ENCODE data around the gene KRT4.

Gene KRT4

GRCh38 chr12:52845946-52846345 is 32.0 kb upstream of the KRT4 start:
- TF ChIP-seq POLR2A (IDR thresholded peaks at IDR 0.05; ENCODE audit: low read length) (no peak), GATA1 (IDR thresholded peaks at IDR 0.05; ENCODE audit: low read depth, low read length) (no peak)
- no peak for DNase-seq

DNA sequence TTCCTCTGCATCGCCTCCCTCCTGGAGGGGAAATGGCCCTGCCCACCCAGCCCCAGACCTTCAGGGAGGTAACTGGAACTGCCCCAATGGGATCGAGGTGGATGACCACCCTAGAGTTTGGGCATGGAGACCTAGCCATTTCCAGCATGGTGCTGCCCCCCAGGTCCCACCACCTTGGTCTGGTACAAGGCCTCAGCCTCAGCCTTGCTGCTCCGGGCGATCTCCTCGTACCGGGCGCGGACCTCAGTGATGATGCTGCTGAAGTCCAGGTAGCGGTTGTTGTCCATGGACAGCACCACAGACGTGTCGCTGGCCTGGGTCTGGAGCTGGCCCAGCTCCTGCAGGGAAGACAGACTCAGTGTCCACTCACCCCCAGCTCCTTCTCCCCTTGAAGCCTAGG is 30.5 kb upstream of the KRT4 start:
- DNase-seq, result no peak
- no peak for TF ChIP-seq POLR2A (IDR thresholded peaks at IDR 0.05; ENCODE audit: low read length)
- no peak for TF ChIP-seq GATA1 (IDR thresholded peaks at IDR 0.05; ENCODE audit: low read depth, low read length)

GRCh38 chr12:52839436-52840105 is 25.7 kb upstream of the KRT4 start:
- no peak for TF ChIP-seq GATA1 (IDR thresholded peaks at IDR 0.05; ENCODE audit: low read depth, low read length)
- TF ChIP-seq POLR2A (IDR thresholded peaks at IDR 0.05; ENCODE audit: low read length), result no peak

GRCh38 chr12:52838609-52839435 is 24.9 kb upstream of the KRT4 start:
- TF ChIP-seq POLR2A (IDR thresholded peaks at IDR 0.05; ENCODE audit: low read length) (no peak), GATA1 (IDR thresholded peaks at IDR 0.05; ENCODE audit: low read depth, low read length) (no peak)

More at GRCh38 chr12:52839436-52840105, 25.7 kb upstream of the KRT4 start:
- no peak for DNase-seq

DNA sequence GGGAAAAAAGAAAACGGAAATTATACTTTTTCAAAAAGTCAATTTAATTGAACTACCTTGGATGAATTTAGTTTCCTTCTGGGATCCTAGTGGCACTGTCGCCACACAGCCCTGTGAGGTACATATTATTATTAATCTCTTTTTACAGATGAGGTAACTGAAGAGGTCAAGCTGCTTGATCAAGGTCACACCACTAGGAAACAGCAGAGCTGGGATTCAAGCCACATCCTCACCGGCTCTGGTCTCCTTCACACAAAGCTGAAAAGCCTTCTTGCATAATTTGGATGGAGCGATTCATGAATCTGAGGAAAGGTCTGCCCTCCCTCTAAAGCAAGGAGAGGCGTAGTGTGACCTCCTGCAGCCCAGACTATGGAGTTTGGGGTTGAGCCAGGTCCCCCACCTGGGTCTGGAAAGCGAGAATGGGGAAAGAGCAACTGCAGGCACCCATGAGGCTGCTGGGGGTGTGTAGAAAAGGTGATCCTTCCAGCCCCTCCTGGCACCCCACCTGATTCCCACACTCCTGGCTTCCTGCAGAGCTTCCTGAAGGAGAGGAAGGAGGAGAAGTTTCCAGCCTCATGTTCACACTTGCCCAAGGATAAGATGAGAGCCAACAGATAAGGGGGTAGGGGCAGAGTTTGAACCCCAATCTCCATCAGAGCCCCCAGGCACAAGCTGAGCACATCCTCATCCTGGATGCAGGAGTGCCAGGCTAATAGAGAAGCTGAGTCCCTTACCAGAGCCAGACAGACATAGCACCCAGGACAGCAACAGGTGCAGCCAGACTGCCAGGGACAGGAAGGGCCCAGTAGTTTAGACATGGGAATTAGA is 24.1 kb upstream of the KRT4 start:
- no peak for TF ChIP-seq POLR2A (IDR thresholded peaks at IDR 0.05; ENCODE audit: low read length)
- TF ChIP-seq GATA1 (IDR thresholded peaks at IDR 0.05; ENCODE audit: low read depth, low read length), result no peak
- DNase-seq, result no peak

More at GRCh38 chr12:52838609-52839435, 24.9 kb upstream of the KRT4 start:
- DNase-seq, result peak; percentile 26 to 48

- no peak for TF ChIP-seq POLR2A (IDR thresholded peaks at IDR 0.05; ENCODE audit: low read length)
- no peak for TF ChIP-seq GATA1 (IDR thresholded peaks at IDR 0.05; ENCODE audit: low read depth, low read length)
- DNase-seq, result no peak
Observed at GRCh38 chr12:52837413-52837741, 23.5 kb upstream of the KRT4 start.

- no peak for DNase-seq
- no peak for TF ChIP-seq GATA1 (IDR thresholded peaks at IDR 0.05; ENCODE audit: low read depth, low read length)
- no peak for TF ChIP-seq POLR2A (IDR thresholded peaks at IDR 0.05; ENCODE audit: low read length)
Observed at GRCh38 chr12:52836491-52837412, 22.8 kb upstream of the KRT4 start.

GRCh38 chr12:52836042-52836466 is 22.1 kb upstream of the KRT4 start:
- DNase-seq, result peak in 1 of 2 experiments; percentile 20
- TF ChIP-seq POLR2A (IDR thresholded peaks at IDR 0.05; ENCODE audit: low read length) (peak; percentile 26), GATA1 (IDR thresholded peaks at IDR 0.05; ENCODE audit: low read depth, low read length) (no peak)

DNA sequence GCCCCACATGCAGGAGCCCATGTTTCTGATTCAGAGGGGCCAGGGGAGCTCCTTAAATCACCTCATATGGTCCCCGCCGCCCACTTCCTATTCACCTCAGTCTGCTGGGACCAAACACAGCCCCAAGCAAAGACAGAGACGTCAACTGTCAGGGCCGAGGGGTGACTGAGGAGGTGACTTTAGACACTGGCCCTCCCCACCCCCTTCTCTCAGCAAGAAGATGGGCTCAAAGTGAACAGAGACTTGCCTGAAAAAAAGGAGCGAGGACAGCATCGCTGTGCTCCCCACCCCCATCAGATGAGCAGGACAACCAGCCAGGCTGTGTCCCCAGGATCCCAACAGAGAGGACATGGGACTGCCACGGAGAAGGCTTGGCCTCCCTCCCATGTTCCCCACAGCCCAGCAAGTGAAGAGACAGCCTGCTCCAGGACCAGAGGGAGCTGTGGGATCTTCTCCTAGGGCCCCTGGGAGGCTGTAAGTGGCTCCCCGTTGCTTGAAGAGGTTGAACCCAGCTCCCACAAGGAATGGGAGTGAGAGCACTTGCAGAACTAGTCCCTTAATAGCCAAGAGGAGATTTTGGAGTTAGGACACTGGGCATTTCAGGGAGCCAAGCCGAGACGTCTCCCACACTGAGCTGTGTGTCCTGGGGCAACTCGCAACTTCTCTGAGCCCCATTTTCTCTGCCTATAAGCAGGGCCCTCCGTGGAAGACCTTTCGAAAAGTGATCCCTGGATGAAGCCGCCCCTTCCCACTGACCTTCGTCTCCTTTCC is 21.5 kb upstream of the KRT4 start:
- TF ChIP-seq GATA1 (IDR thresholded peaks at IDR 0.05; ENCODE audit: low read depth, low read length), result no peak
- TF ChIP-seq POLR2A (IDR thresholded peaks at IDR 0.05; ENCODE audit: low read length), result no peak
- DNase-seq, result no peak

GRCh38 chr12:52834727-52835001 is 20.7 kb upstream of the KRT4 start:
- TF ChIP-seq GATA1 (IDR thresholded peaks at IDR 0.05; ENCODE audit: low read depth, low read length), result no peak
- TF ChIP-seq POLR2A (IDR thresholded peaks at IDR 0.05; ENCODE audit: low read length), result no peak

GRCh38 chr12:52833922-52834726 is 20.2 kb upstream of the KRT4 start, which contains the start of gene KRT79:
TSS of gene KRT79 (minus strand) at chr12:52834311. CDS start at chr12:52834260, 51 bp downstream.
- no peak for DNase-seq
- TF ChIP-seq GATA1 (IDR thresholded peaks at IDR 0.05; ENCODE audit: low read depth, low read length), result no peak

More at GRCh38 chr12:52834727-52835001, 20.7 kb upstream of the KRT4 start:
- no peak for DNase-seq

All from erythroblast (primary cell).